GM23338 (cell line): Measurements from ENCODE around the gene NFXL1. TPM values are rescaled to one million over a fixed set of nuclear protein-coding genes. Genes with fewer than 3 reads are reported as not detected.
"Not testable (repeated sequence)": the region's sequence is repeated elsewhere in the genome, so short reads cannot be mapped to it uniquely, and the experiment has no call there.

Experiments used
- ATAC-seq: fragments of 200-7000 bp; cut with Tn5 transposase; 3 replicates; pipeline ENCODE4 v1.9.1; 2020
- DNase-seq: peaks from one replicate; pipeline ENCODE4 v3.0.0-alpha.2; 2015; ENCODE audit warnings: low spot score
- H2AFZ ChIP-seq: fragments of 200-600 bp; sonication (generic); 2 replicates; pipeline ENCODE4 v1.8.0; 2016; ENCODE audit warnings: antibody characterized with exemption, mild to moderate bottlenecking, moderate library complexity
- H3F3A ChIP-seq: fragments of 200-600 bp; sonication (generic); replicated peaks from 2 replicates; pipeline ENCODE4 v1.8.0; 2017; ENCODE audit warnings: antibody characterized with exemption, mixed run types, low read depth
- H3K27ac ChIP-seq: fragments of 200-600 bp; sonication (generic); 2 replicates; pipeline ENCODE4 v1.6.1; 2016; ENCODE audit warnings: low read depth
- H3K27me3 ChIP-seq: fragments of 200-600 bp; sonication (generic); 2 replicates; pipeline ENCODE4 v1.8.0; 2016; ENCODE audit warnings: mild to moderate bottlenecking, mixed run types, moderate library complexity; ENCODE audit not compliant: insufficient read depth
- H3K36me3 ChIP-seq: fragments of 200-600 bp; sonication (generic); 2 replicates; pipeline ENCODE4 v1.8.0; 2016; ENCODE audit warnings: mild to moderate bottlenecking; ENCODE audit not compliant: insufficient read depth
- H3K4me1 ChIP-seq: fragments of 200-600 bp; sonication (generic); 2 replicates; pipeline ENCODE4 v1.8.0; 2016; ENCODE audit warnings: mild to moderate bottlenecking, moderate library complexity; ENCODE audit not compliant: insufficient read depth
- H3K4me2 ChIP-seq: fragments of 200-600 bp; sonication (generic); 2 replicates; pipeline ENCODE4 v1.7.1; 2017; ENCODE audit warnings: mixed run types
- H3K4me3 ChIP-seq: fragments of 200-600 bp; sonication (generic); 2 replicates; pipeline ENCODE4 v1.6.1; 2016; ENCODE audit warnings: mixed run types
- H3K79me2 ChIP-seq: fragments of 200-600 bp; sonication (generic); replicated peaks from 2 replicates; pipeline ENCODE4 v1.8.0; 2017; ENCODE audit warnings: mild to moderate bottlenecking; ENCODE audit not compliant: insufficient read depth
- H3K9me2 ChIP-seq: fragments of 200-600 bp; sonication (generic); 2 replicates; pipeline ENCODE4 v1.8.0; 2017; ENCODE audit not compliant: insufficient read depth
- H4K20me1 ChIP-seq: fragments of 200-600 bp; sonication (generic); replicated peaks from 2 replicates; pipeline ENCODE4 v1.8.0; 2017; ENCODE audit warnings: mild to moderate bottlenecking; ENCODE audit not compliant: insufficient read depth
- H3K27ac Mint-ChIP-seq: 2 replicates; pipeline ENCODE4 v1.8.0; 2020; ENCODE audit warnings: inconsistent platforms, mild to moderate bottlenecking, moderate library complexity, mixed read lengths
- H3K27me3 Mint-ChIP-seq: 3 replicates; pipeline ENCODE4 v1.8.0; 2022; ENCODE audit warnings: low read depth, mild to moderate bottlenecking, moderate library complexity, mixed read lengths, inconsistent platforms; ENCODE audit not compliant: insufficient read depth, poor library complexity
- H3K36me3 Mint-ChIP-seq: 3 replicates; pipeline ENCODE4 v1.8.0; 2021; ENCODE audit warnings: low read depth, mild to moderate bottlenecking, inconsistent platforms, moderate library complexity, mixed read lengths
- H3K4me1 Mint-ChIP-seq: 3 replicates; pipeline ENCODE4 v1.8.0; 2020; ENCODE audit warnings: mild to moderate bottlenecking, inconsistent platforms, mixed read lengths
- H3K4me3 Mint-ChIP-seq: 3 replicates; pipeline ENCODE4 v1.8.0; 2021; ENCODE audit warnings: moderate library complexity, mild to moderate bottlenecking, inconsistent platforms, mixed read lengths
- H3K9me3 Mint-ChIP-seq: 3 replicates; pipeline ENCODE4 v1.8.0; 2020; ENCODE audit warnings: moderate library complexity, mild to moderate bottlenecking, inconsistent platforms, mixed read lengths
- CREB1 ChIP-seq: fragments of 250-450 bp; sonication (Bioruptor Pico); IDR thresholded peaks from 2 replicates; pipeline ENCODE4 v1.5.0; 2020; ENCODE audit warnings: low read depth, mild to moderate bottlenecking, moderate library complexity
- REST ChIP-seq: IDR thresholded peaks from one replicate; pipeline ENCODE4 v1.6.1; 2018; ENCODE audit warnings: antibody characterized with exemption; ENCODE audit not compliant: unreplicated experiment
- polyA plus RNA-seq: library from polyadenylated mRNA; unstranded; fragments of >200 nt; fragmentation: Nextera tagmentation; extraction: Ambion mirVana; gene quantifications from 2 replicates; pipeline ENCODE4 v1.2.1, GENCODE V29; 2016
- total RNA-seq: library from RNA; depleted of rRNA; stranded (reverse); fragments of >200 nt; shearing (Covaris generic); gene quantifications from 2 replicates; pipeline ENCODE4 v1.2.3, GENCODE V29; 2014
- TF ChIP-seq, protein P1 (sequence below), 2 experiments: fragments of 200-600 bp in 1 of 2; sonication (generic) in 1 of 2; conservative IDR thresholded peaks; 2 replicates each; pipeline versions ENCODE4 v1.5.1 to v1.6.1; 2016 to 2017; ENCODE audit warnings: antibody characterized with exemption in 2 of 2, low read depth in 2 of 2, mild to moderate bottlenecking in 2 of 2, moderate library complexity in 1 of 2

NFXL1 gene
- total and polyA plus RNA-seq, 2 experiments from 2014 or later, result 19.4 to 31.7 TPM

GRCh38 chr4:47926667-47927258, 12.4 kb upstream of the NFXL1 start:
- Histone ChIP-seq H3K36me3 (no peaks in the 10 kb centered on the region), H3K4me3 (peak overlapping the region; percentile 24; the same call in 1 of the 2 replicates), H3K27ac (no peak overlapping the region), H3K79me2 (no peaks in the 10 kb centered on the region), H3K27me3 (no peaks in the 10 kb centered on the region), H3F3A (no peaks in the 10 kb centered on the region), H3K9me2 (0 out of 2 replicates have a peak, but pooled peaks cover 3% of the 10 kb centered on the region), H2AFZ (0 out of 2 replicates have a peak overlapping the region, but pooled peaks have one; percentile 16), H3K4me2 (peak overlapping the region; percentile 56), H3K4me1 (peaks cover 6% of the 10 kb centered on the region; the same call in 1 of the 2 replicates), H4K20me1 (no peaks in the 10 kb centered on the region)
- Mint-ChIP-seq H3K9me3 (peaks cover 2% of the 10 kb centered on the region; the same call in 1 of the 3 replicates), H3K4me1 (peaks cover 11% of the 10 kb centered on the region), H3K4me3 (peak overlapping the region; percentile 65), H3K36me3 (no peaks in the 10 kb centered on the region), H3K27me3 (peaks cover 2% of the 10 kb centered on the region), H3K27ac (peak overlapping the region; percentile 64)
- peak; percentile 8; the same call in 1 of the 2 replicates for TF ChIP-seq CREB1 (CRISPR knock-in tag)
- TF ChIP-seq, protein P1, sequence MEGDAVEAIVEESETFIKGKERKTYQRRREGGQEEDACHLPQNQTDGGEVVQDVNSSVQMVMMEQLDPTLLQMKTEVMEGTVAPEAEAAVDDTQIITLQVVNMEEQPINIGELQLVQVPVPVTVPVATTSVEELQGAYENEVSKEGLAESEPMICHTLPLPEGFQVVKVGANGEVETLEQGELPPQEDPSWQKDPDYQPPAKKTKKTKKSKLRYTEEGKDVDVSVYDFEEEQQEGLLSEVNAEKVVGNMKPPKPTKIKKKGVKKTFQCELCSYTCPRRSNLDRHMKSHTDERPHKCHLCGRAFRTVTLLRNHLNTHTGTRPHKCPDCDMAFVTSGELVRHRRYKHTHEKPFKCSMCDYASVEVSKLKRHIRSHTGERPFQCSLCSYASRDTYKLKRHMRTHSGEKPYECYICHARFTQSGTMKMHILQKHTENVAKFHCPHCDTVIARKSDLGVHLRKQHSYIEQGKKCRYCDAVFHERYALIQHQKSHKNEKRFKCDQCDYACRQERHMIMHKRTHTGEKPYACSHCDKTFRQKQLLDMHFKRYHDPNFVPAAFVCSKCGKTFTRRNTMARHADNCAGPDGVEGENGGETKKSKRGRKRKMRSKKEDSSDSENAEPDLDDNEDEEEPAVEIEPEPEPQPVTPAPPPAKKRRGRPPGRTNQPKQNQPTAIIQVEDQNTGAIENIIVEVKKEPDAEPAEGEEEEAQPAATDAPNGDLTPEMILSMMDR (conservative IDR thresholded peaks at IDR 0.05; ENCODE audit: low read depth in 2 of 2), result peak; percentile 70 to 90
- no peak for TF ChIP-seq REST
- ATAC-seq, result peak; percentile 99
- peak; percentile 94 for DNase-seq

GRCh38 chr4:47923261-47923608, 8.9 kb upstream of the NFXL1 start:
- ATAC-seq, H3K9me2 ChIP-seq, H3K36me3 ChIP-seq, H3K27ac ChIP-seq, H3K4me2 ChIP-seq, DNase-seq, H3K4me1 ChIP-seq, H3K9me3 Mint-ChIP-seq, H3F3A ChIP-seq, H4K20me1 ChIP-seq, H3K27me3 Mint-ChIP-seq, H3K79me2 ChIP-seq, H2AFZ ChIP-seq, H3K27me3 ChIP-seq, H3K36me3 Mint-ChIP-seq, H3K4me3 ChIP-seq, H3K4me3 Mint-ChIP-seq, H3K27ac Mint-ChIP-seq: not testable (repeated sequence)
- H3K4me1 Mint-ChIP-seq, result peaks cover 11% of the 10 kb centered on the region

DNA sequence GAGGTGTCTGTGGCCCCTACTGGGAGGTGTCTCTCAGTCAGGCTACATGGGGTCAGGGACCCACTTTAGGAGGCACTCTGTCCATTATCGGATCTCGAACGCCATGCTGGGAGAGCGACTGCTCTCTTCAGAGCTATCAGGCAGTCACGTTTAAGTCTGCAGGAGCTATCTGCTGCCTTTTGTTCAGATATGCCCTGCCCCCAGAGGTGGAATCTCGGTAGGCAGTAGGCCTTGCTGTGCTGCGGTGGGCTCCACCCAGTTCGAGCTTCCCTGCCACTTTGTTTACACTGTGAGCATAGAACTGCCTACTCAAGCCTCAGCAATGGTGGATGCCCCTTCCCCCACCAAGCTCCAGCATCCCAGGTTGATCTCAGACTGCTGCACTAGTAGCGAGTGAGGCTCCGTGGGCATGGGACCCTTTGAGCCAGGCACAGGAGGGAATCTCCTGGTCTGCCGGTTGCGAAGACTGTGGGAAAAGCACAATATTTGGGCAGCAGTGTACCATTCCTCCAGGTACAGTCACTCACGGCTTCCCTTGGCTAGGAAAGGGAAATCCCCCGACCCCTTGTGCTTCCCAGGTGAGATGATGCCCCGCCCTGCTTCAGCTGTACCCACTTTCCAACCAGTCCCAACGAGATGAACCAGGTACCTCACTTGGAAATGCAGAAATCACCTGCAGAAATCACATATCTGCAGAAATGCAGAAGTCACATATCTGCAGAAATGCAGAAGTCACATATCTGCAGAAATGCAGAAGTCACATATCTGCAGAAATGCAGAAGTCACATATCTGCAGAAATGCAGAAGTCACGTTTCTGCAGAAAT, 8.3 kb upstream of the NFXL1 start:
- peak; percentile 53 for DNase-seq
- H3K4me2 ChIP-seq, result peak overlapping the region; percentile 68; the same call in 1 of the 2 replicates
- H3K27me3 ChIP-seq, H4K20me1 ChIP-seq, H3F3A ChIP-seq, H3K27ac ChIP-seq, H3K27me3 Mint-ChIP-seq, H3K36me3 Mint-ChIP-seq, H3K27ac Mint-ChIP-seq, H3K79me2 ChIP-seq, H3K4me1 ChIP-seq, ATAC-seq, H3K9me2 ChIP-seq, H3K36me3 ChIP-seq, H3K4me3 Mint-ChIP-seq: not testable (repeated sequence)
- H2AFZ ChIP-seq, result peak overlapping the region; percentile 83
- Mint-ChIP-seq H3K9me3 (peaks cover 15% of the 10 kb centered on the region), H3K4me1 (peaks cover 11% of the 10 kb centered on the region)
- peak overlapping the region; percentile 25; the same call in 1 of the 2 replicates for H3K4me3 ChIP-seq

DNA sequence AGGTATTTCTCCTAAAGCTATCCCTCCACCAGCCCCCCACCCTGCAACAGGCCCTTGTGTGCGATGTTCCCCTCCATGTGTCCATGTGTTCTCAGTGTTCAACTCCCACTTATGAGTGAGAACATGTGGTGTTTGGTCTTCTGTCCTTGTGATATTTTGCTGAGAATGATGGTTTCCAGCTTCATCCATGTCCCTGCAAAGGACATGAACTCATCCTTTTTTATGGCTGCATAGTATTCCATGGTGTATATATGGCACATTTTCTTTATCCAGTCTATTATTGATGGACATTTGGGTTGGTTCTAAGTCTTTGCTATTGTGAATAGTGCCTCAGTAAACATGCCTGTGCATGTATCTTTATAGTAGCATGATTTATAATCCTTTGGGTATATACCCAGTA, 2.8 kb upstream of the NFXL1 start:
- ATAC-seq, H3K9me2 ChIP-seq, H3K36me3 ChIP-seq, H3K27me3 Mint-ChIP-seq, H3F3A ChIP-seq, DNase-seq, H3K27ac Mint-ChIP-seq, H3K4me2 ChIP-seq, H4K20me1 ChIP-seq, H3K27me3 ChIP-seq, H3K27ac ChIP-seq, H2AFZ ChIP-seq, H3K4me1 ChIP-seq, H3K4me3 ChIP-seq, H3K4me3 Mint-ChIP-seq: not testable (repeated sequence)
- H3K79me2 ChIP-seq, result peaks cover 15% of the 10 kb centered on the region
- Mint-ChIP-seq H3K36me3 (peaks cover 17% of the 10 kb centered on the region), H3K4me1 (peaks cover 12% of the 10 kb centered on the region), H3K9me3 (peaks cover 23% of the 10 kb centered on the region)
